ENCODE measurements around the gene TBC1D3G.
"Not testable (repeated sequence)": the region's sequence is repeated elsewhere in the genome, so short reads cannot be mapped to it uniquely, and the experiment has no call there.

Gene TBC1D3G

GRCh38 chr17:36323584-36323983 is at the start of gene TBC1D3G:
Gene TBC1D3G (plus strand): TSS chr17:36323884. CDS start chr17:36325412, 1,528 bp downstream.
- not testable (repeated sequence) for H3K9me3 ChIP-seq (ENCODE audit: control insufficient read depth, insufficient read depth, low read length)

GRCh38 chr17:36283256-36283655 is 40.4 kb upstream of the TBC1D3G start:
- H3K4me3 ChIP-seq (ENCODE audit: low read depth, low read length); H3K27ac ChIP-seq (ENCODE audit: low read depth, low read length); H3K9ac ChIP-seq (ENCODE audit: low read depth, low read length); H3K4me1 ChIP-seq (ENCODE audit: control insufficient read depth, insufficient read depth, low read length); H3K27me3 ChIP-seq (ENCODE audit: control insufficient read depth, insufficient read depth, low read length); H3K36me3 ChIP-seq (ENCODE audit: control insufficient read depth, insufficient read depth, low read length); H3K9me3 ChIP-seq (ENCODE audit: control insufficient read depth, insufficient read depth, low read length): not testable (repeated sequence)

More at GRCh38 chr17:36323584-36323983, at the start of gene TBC1D3G:
- H3K27ac ChIP-seq (ENCODE audit: low read depth, low read length); H3K4me1 ChIP-seq (ENCODE audit: control insufficient read depth, insufficient read depth, low read length); H3K4me3 ChIP-seq (ENCODE audit: low read depth, low read length); H3K36me3 ChIP-seq (ENCODE audit: control insufficient read depth, insufficient read depth, low read length); H3K27me3 ChIP-seq (ENCODE audit: control insufficient read depth, insufficient read depth, low read length); H3K9ac ChIP-seq (ENCODE audit: low read depth, low read length): not testable (repeated sequence)

GRCh38 chr17:36284219-36284618 is 39.5 kb upstream of the TBC1D3G start:
- not testable (repeated sequence) for H3K36me3 ChIP-seq (ENCODE audit: control insufficient read depth, insufficient read depth, low read length); H3K9ac ChIP-seq (ENCODE audit: low read depth, low read length)

GRCh38 chr17:36289965-36290612 is 33.6 kb upstream of the TBC1D3G start:
- not testable (repeated sequence) for H3K27ac ChIP-seq (ENCODE audit: low read depth, low read length); H3K27me3 ChIP-seq (ENCODE audit: control insufficient read depth, insufficient read depth, low read length); H3K4me1 ChIP-seq (ENCODE audit: control insufficient read depth, insufficient read depth, low read length); H3K4me3 ChIP-seq (ENCODE audit: low read depth, low read length); H3K9ac ChIP-seq (ENCODE audit: low read depth, low read length); H3K9me3 ChIP-seq (ENCODE audit: control insufficient read depth, insufficient read depth, low read length); H3K36me3 ChIP-seq (ENCODE audit: control insufficient read depth, insufficient read depth, low read length)

More at GRCh38 chr17:36284219-36284618, 39.5 kb upstream of the TBC1D3G start:
- not testable (repeated sequence) for H3K27me3 ChIP-seq (ENCODE audit: control insufficient read depth, insufficient read depth, low read length); H3K4me3 ChIP-seq (ENCODE audit: low read depth, low read length); H3K9me3 ChIP-seq (ENCODE audit: control insufficient read depth, insufficient read depth, low read length); H3K4me1 ChIP-seq (ENCODE audit: control insufficient read depth, insufficient read depth, low read length); H3K27ac ChIP-seq (ENCODE audit: low read depth, low read length)

- not testable (repeated sequence) for H3K36me3 ChIP-seq (ENCODE audit: control insufficient read depth, insufficient read depth, low read length); H3K27me3 ChIP-seq (ENCODE audit: control insufficient read depth, insufficient read depth, low read length); H3K4me3 ChIP-seq (ENCODE audit: low read depth, low read length); H3K9ac ChIP-seq (ENCODE audit: low read depth, low read length); H3K9me3 ChIP-seq (ENCODE audit: control insufficient read depth, insufficient read depth, low read length); H3K4me1 ChIP-seq (ENCODE audit: control insufficient read depth, insufficient read depth, low read length); H3K27ac ChIP-seq (ENCODE audit: low read depth, low read length)
Observed at GRCh38 chr17:36295161-36295560, 28.5 kb upstream of the TBC1D3G start.

- not testable (repeated sequence) for H3K9me3 ChIP-seq (ENCODE audit: control insufficient read depth, insufficient read depth, low read length); H3K27me3 ChIP-seq (ENCODE audit: control insufficient read depth, insufficient read depth, low read length); H3K9ac ChIP-seq (ENCODE audit: low read depth, low read length); H3K36me3 ChIP-seq (ENCODE audit: control insufficient read depth, insufficient read depth, low read length); H3K4me3 ChIP-seq (ENCODE audit: low read depth, low read length); H3K4me1 ChIP-seq (ENCODE audit: control insufficient read depth, insufficient read depth, low read length); H3K27ac ChIP-seq (ENCODE audit: low read depth, low read length)
Observed at GRCh38 chr17:36315736-36316135, 7.9 kb upstream of the TBC1D3G start.

- not testable (repeated sequence) for H3K9ac ChIP-seq (ENCODE audit: low read depth, low read length); H3K4me1 ChIP-seq (ENCODE audit: control insufficient read depth, insufficient read depth, low read length); H3K27me3 ChIP-seq (ENCODE audit: control insufficient read depth, insufficient read depth, low read length); H3K9me3 ChIP-seq (ENCODE audit: control insufficient read depth, insufficient read depth, low read length); H3K27ac ChIP-seq (ENCODE audit: low read depth, low read length); H3K36me3 ChIP-seq (ENCODE audit: control insufficient read depth, insufficient read depth, low read length); H3K4me3 ChIP-seq (ENCODE audit: low read depth, low read length)
Observed at GRCh38 chr17:36362496-36362895, 38.8 kb downstream of the TBC1D3G start.

- H3K27ac ChIP-seq (ENCODE audit: low read depth, low read length); H3K9me3 ChIP-seq (ENCODE audit: control insufficient read depth, insufficient read depth, low read length); H3K9ac ChIP-seq (ENCODE audit: low read depth, low read length); H3K4me1 ChIP-seq (ENCODE audit: control insufficient read depth, insufficient read depth, low read length); H3K27me3 ChIP-seq (ENCODE audit: control insufficient read depth, insufficient read depth, low read length); H3K4me3 ChIP-seq (ENCODE audit: low read depth, low read length); H3K36me3 ChIP-seq (ENCODE audit: control insufficient read depth, insufficient read depth, low read length): not testable (repeated sequence)
Observed at GRCh38 chr17:36375938-36376337, 52.3 kb downstream of the TBC1D3G start.

All from HUES48 (cell line).